GM19438 (cell line): ENCODE results near the gene SYNGR1.

Source experiments
- ATAC-seq: cut with Tn5 transposase; IDR thresholded peaks from one replicate; pipeline ENCODE4 v1.9.1; 2021; ENCODE audit warnings: low read depth; ENCODE audit not compliant: unreplicated experiment

SYNGR1 gene

DNA sequence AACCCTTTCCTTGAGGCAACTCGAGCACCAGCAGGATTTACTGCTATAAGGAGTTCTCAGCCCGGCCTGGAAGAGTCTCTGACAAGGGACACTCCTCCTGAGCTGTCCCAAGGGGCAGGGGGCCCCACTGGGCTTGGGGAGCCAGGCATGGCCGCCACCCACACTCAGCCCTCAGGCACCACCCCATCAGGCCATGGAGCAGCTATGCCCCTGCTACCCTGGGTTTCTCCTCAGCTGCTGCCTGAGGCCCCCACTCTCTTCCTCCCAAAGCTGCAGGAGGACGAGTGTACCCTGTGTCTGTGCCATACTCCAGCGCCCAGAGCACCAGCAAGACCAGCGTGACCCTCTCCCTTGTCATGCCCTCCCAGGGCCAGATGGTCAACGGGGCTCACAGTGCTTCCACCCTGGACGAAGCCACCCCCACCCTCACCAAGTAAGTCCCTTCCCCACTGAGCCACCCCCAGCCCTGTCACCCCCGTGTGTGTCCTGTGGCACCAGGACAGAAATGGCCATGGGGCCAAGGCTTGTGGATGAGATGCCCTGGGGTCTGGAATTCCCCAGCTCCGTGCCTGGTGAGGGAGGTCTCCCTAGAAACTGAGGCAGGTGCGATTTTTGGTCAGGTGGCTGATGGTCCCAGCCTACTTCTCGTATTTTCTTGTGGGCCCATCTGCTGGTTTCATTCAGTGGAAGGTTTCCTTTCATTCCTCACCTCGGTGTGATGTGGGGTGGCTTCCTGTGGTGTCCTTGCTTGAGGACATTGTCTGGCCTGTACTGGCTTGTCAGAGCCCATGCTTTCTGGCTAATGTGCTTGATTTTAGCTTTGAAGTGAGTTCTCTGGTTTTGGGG, 78.2 kb downstream of the SYNGR1 start:
- no peak for ATAC-seq

DNA sequence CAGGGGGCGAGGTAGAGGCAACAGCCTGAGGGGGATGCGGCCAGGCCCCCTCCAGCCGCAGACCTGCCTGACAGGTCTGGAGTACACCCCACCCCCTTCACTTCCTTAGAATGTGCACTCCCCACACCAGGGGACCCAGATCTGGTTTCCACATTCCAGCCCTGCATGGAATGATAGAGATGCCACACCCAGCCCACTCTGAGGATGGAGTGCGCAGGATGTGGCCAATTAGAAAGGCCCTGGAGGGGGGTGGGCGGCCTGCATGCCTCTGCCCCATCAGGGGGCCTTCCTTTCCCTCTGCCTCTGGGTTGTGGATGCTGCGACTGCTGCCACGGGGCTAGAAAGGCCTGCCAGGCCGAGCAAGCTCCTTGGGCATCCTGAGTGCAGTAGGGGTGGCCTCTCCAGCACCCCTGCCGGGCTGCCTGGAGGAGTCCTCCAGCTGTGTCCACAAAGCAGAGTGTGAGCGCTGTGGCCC, 78.8 kb downstream of the SYNGR1 start:
- no peak for ATAC-seq

DNA sequence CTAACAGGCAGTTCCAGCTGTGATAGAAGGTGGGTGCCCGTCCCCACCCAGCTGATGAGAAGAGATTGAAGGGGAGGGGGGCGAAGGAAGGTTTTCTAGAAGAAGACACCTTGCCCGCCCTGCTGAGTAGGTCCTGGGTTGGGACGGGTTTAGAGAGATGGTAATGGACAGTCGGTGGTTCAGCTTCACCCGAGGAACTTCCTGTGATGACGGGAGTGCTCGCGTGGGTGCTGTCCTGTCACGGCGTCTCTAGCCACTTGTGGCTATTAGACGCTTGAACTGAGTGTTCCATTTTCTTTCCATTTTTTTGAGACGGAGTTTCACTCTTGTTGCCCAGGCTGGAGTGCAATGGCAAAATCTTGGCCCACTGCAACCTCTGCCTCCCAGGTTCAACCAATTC, 79.4 kb downstream of the SYNGR1 start:
- no peak for ATAC-seq

DNA sequence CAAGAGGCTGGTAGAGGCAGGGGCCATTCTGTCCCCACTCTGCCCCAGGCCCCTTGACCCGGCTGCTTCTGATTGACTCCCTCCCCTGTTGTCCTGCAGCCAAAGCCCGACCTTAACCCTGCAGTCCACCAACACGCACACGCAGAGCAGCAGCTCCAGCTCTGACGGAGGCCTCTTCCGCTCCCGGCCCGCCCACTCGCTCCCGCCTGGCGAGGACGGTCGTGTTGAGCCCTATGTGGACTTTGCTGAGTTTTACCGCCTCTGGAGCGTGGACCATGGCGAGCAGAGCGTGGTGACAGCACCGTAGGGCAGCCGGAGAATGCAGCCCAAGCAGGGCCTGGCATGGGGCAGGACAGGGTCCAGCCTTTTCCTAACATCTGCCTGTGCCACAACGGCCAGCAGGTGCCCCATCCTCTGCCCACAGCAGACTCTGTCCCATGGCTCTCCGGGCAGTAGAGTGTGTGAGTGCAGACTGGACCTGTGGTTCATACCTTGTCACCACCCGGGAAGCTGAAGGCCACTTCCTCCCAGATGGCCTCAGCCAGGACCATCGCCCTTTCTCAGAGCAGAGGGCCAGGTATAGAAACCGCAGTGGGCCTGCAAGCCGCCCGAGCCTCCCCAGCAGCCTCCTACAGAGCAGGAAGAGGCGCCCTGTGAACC, 80.3 kb downstream of the SYNGR1 start:
- no peak for ATAC-seq

DNA sequence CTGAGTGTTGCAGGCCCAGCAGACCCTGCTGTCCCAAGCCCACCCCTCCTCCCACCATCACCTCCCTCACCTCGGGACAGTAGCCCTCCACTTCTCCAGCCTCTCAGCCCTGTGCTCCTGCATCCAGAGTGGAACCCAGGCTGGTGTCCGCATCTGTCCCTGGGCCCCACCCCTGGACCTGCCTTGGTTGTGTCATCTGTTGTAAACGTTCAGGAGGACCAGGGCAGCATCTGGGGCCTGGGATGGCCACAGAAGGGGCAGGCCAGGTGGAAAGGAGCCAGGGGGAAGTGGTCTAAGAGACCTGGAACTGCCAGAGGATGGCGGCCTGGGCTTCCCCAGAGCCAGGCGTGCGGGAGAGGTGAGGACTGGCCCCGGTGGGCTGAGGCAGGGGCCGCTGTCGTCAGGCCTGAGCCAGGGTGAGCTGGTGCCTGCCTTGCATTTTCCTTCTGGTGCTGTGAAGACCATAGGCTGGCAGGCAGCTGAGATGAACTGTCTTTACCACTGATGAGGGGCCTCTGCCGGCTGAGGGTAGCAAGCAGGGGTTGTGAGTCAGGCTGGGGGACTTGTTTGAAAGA, 80.9 kb downstream of the SYNGR1 start:
- ATAC-seq, result no peak

DNA sequence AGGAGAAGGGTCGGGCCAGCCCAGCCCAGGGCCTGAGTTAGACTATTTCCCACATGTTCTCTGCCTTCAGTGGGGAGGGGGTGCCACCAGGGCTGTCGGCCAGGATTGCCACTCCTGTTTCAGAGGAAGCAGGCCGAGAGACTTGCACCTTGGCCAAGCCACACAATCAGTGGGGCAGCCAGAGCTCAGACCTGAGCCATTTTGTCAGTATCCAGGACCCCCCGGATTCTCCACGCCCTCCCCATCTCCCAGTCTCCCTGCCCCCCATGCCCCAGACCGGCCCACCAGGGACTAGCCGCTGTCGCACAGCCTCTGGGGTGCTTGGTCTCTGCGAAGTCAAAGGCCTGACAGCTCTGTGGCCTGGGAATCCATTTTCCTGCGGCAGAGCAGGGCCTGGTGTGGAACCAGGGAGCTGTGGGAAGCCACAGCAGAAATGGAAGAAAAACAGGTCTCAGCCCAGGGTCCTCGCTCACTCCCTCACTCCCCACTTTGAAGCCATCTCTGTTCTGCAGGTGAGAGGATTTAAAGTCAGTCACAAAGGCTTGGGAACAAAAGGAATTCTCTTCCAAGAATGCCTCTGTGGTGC, 81.5 kb downstream of the SYNGR1 start:
- no peak for ATAC-seq

DNA sequence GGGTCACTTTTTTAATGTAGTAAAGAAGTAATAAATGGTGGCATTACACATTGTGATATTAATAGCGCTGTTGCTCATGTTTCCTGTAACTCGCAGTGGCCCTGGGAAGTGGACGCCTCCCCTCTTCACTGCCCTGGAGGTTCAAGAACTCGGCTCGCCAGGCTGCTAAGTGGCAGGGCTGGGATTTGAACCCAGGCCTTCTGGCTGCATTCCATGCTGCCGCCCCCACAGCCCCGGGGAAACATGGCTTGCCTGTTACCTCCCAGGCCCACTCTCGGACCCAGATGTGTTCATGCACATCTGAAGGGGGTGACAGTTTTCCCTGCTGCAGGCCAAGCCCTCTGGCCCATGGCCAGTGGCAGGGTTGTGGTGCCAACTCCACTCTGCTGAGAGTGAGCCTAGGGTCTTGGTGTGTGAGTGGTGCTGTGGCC, 82.0 kb downstream of the SYNGR1 start:
- ATAC-seq, result no peak

DNA sequence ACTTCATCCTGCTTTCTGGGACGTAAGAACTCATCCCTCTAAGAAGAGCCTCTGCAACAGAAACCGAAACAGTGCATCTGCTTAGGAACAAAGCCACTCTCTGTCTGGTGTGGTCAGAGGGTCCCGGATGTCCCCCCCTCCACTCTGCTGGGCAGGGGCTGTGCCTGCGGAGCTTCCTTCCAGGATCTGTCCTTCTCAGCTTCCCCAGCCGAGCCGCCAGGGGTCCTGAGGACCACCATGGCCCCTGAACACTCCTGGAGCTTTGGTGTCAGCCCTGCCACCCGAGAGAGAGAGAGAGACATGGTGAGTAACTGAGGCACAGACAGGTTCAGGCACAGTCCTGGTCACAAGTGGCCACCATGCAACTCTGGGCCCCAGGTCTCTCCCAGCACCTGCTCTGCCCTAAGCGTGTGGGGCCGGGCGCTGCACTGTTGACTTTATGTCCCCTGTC, 82.6 kb downstream of the SYNGR1 start:
- no peak for ATAC-seq

DNA sequence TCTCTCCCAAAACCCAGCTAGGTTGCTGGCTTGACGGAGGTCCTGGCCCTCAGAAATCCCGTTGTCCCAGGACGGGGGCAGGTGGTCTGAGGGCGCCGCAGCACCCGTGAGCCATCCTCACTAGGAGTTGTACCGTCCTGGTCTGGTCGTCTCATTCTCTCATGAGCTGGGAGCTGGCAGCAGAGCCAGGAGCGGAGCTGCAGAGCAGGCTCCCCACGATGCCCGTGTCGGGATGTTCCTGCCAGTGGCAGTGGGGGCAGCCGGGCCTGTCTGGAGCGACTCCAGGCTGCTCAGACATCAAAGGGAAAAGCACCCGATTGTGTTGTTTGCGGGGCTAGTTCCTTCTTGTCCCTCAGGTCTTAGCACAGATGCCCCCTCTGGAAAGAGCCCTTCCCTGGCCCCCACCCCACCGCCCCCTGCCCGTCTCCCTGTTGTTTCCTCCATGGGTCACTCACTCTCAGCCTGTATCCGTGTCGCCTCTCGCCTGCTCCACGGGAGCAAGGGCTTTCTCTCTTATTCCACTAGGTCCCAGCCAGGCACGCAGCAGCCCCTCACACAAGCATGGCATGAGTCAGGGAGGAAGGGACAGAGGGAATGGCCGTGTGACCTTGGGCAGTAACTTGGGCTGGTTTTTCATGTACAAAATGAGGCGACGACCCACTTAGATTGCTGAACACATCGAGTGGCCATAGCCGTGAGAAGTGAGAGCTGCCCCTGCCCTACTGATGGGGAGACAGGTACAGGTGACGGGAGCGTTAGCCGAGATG, 83.9 kb downstream of the SYNGR1 start:
- no peak for ATAC-seq

DNA sequence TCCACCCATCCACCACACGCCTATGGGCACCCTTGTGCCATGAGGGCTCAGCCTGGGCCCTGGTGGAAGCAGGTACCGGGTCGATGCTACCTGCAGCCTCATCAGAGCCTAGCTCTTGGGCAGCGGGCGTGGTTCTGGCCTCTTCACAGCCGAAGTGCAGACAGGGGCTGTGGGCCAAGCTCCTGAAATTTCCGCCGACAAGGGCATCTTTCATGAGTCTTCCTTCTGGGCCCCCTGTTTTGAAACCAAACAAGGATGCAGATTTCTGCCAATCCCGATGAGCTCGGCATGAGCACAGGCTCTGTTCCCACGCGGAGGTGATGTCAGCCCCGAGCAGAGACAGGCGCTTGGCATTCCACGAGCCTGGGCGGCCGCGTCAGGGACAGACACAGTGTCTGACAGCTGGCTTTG, 84.5 kb downstream of the SYNGR1 start:
- ATAC-seq, result no peak

DNA sequence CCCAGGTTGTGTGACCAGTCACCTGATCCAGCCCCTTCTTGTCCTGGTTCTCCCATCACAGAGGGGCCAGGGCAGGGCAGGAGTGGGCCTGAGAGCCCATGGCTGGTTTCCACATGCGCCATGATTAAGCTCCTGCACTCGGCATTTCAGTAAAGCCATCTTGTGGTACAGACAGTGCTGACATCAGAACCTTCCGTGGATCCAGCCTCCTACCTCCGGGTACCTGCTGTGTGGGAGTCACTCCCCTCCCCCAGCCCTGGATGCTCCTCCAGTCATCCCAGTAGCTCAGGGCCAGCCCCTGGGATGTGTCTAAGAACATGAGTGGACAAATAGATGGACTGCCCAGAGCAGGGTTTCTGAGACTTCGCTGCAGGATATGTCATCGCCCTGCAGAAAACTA, 84.9 kb downstream of the SYNGR1 start:
- no peak for ATAC-seq
